HepG2 (cell line): ENCODE results near the gene SEC11A. TPM values are rescaled to one million over a fixed set of nuclear protein-coding genes. Genes with fewer than 3 reads are reported as not detected.
A peak's percentile ranks its signal among the peaks of the same experiment; 100 is the strongest.
"Not testable (repeated sequence)": the region's sequence is repeated elsewhere in the genome, so short reads cannot be mapped to it uniquely, and the experiment has no call there.

Source experiments
- ATAC-seq: fragments of 200-7000 bp; cut with Tn5 transposase; 3 replicates; pipeline ENCODE4 v1.9.1; 2020; ENCODE audit warnings: mild to moderate bottlenecking, moderate library complexity
- BruUV-seq: library from RNA; stranded (reverse); fragments of 400-500 nt; replicated peaks from 2 replicates; lab custom pipeline; 2021; lab: Mats Ljungman, UMichigan
- CTCF ChIA-PET: fragments of 300-600 bp; formaldehyde crosslinking; extraction: SDS; loops from one replicate; lab custom pipeline; 2021; ENCODE audit warnings: low total read pairs, inconsistent platforms, low intra/inter-chr PET ratio; lab: Yijun Ruan, JAX
- POLR2A ChIA-PET: fragments of 350-600 bp; sonication (Branson Sonifier 250); formaldehyde crosslinking; loops from one replicate; lab custom pipeline; 2020; ENCODE audit warnings: antibody characterized with exemption, inconsistent platforms; lab: Yijun Ruan, JAX
- DNase-seq: peaks from one replicate; pipeline ENCODE4 v3.0.0-alpha.2; 2015; ENCODE audit warnings: low spot score
- FAIRE-seq: peaks from 3 replicates; lab custom pipeline; 2011; peaks lifted over from hg19 to GRCh38; lab: Jason Lieb, UNC
- H2AFZ ChIP-seq: one replicate; pipeline ENCODE4 v1.6.1; 2011; ENCODE audit warnings: low read length, inconsistent platforms
- H3K27ac ChIP-seq: fragments of 300-600 bp; 3 replicates; pipeline ENCODE4 v1.8.0; 2011; ENCODE audit warnings: mixed run types, mild to moderate bottlenecking, mixed read lengths, low read length, inconsistent platforms; ENCODE audit not compliant: insufficient read depth; ENCODE audit errors: extremely low read length
- H3K27me3 ChIP-seq, 2 experiments: fragments of 200-600 bp in 1 of 2; 2 replicates in 1 of 2; 3 replicates in 1 of 2; pipeline versions ENCODE4 v1.6.0 to v1.8.0; 2011; ENCODE audit warnings: low read length in 2 of 2, mild to moderate bottlenecking in 2 of 2, moderate library complexity in 2 of 2, inconsistent platforms in 1 of 2; ENCODE audit not compliant: insufficient read depth in 2 of 2, control insufficient read depth in 1 of 2
- H3K36me3 ChIP-seq, 2 experiments: fragments of 200-600 bp in 1 of 2; replicated peaks in 1 of 2; 2 replicates in 1 of 2; 3 replicates in 1 of 2; pipeline versions ENCODE4 v1.5.1 to v1.8.0; 2011; ENCODE audit warnings: low read length in 2 of 2, inconsistent platforms in 1 of 2; ENCODE audit not compliant: insufficient read depth in 2 of 2, control insufficient read depth in 1 of 2
- H3K4me1 ChIP-seq: 2 replicates; pipeline ENCODE4 v1.5.1; 2012; ENCODE audit warnings: low read length, inconsistent platforms; ENCODE audit not compliant: insufficient read depth
- H3K4me2 ChIP-seq: 2 replicates; pipeline ENCODE4 v1.6.0; 2011; ENCODE audit warnings: low read depth, low read length, inconsistent platforms
- H3K4me3 ChIP-seq, 3 experiments: fragments of 200-600 bp in 1 of 3; sonication (generic), shearing (Covaris generic) in 1 of 3; replicated peaks in 1 of 3; 2 replicates each; pipeline ENCODE4 v1.5.1; 2011 to 2016; ENCODE audit warnings: low read length in 3 of 3, inconsistent platforms in 2 of 3, low read depth in 2 of 3, mild to moderate bottlenecking in 2 of 3, control low read depth in 1 of 3, mixed read lengths in 1 of 3; ENCODE audit not compliant: insufficient read depth in 1 of 3
- H3K79me2 ChIP-seq: one replicate; pipeline ENCODE4 v1.6.1; 2011; ENCODE audit warnings: low read length, inconsistent platforms; ENCODE audit not compliant: insufficient read depth
- H3K9ac ChIP-seq: 2 replicates; pipeline ENCODE4 v1.6.0; 2011; ENCODE audit warnings: mild to moderate bottlenecking, low read depth, low read length, inconsistent platforms; ENCODE audit not compliant: insufficient read depth
- H3K9me3 ChIP-seq: 2 replicates; pipeline ENCODE4 v1.5.1; 2012; ENCODE audit warnings: mild to moderate bottlenecking, low read length
- H4K20me1 ChIP-seq: 2 replicates; pipeline ENCODE4 v1.6.0; 2011; ENCODE audit warnings: inconsistent platforms, mild to moderate bottlenecking, low read length, moderate library complexity; ENCODE audit not compliant: insufficient read depth
- AGO1 ChIP-seq: fragments of 200-400 bp; formaldehyde crosslinking; IDR thresholded peaks from 2 replicates; pipeline ENCODE4 v1.6.1; 2017; ENCODE audit warnings: mild to moderate bottlenecking, low read depth, low read length, moderate library complexity; ENCODE audit not compliant: poor library complexity, severe bottlenecking
- BCL3 ChIP-seq: sonication (generic); formaldehyde crosslinking; IDR thresholded peaks from 2 replicates; pipeline ENCODE4 v1.5.1; 2020; ENCODE audit warnings: mild to moderate bottlenecking, missing genetic modification reagents, moderate library complexity
- CENPT ChIP-seq: sonication (generic); formaldehyde crosslinking; IDR thresholded peaks from 2 replicates; pipeline ENCODE4 v1.8.0; 2022; ENCODE audit warnings: low read depth, mild to moderate bottlenecking, moderate library complexity, missing genetic modification reagents
- CHD4 ChIP-seq: fragments of 200-600 bp; sonication (generic); IDR thresholded peaks from 2 replicates; pipeline ENCODE4 v1.7.0; 2017; ENCODE audit warnings: mild to moderate bottlenecking, low read length, borderline replicate concordance
- SETDB1 ChIP-seq: sonication (generic); formaldehyde crosslinking; IDR thresholded peaks from 2 replicates; pipeline ENCODE4 v1.5.1; 2020; ENCODE audit warnings: missing genetic modification reagents, mild to moderate bottlenecking, borderline replicate concordance
- TOE1 ChIP-seq: sonication (generic); formaldehyde crosslinking; IDR thresholded peaks from 2 replicates; pipeline ENCODE4 v1.4.0; 2020; ENCODE audit warnings: mild to moderate bottlenecking, missing genetic modification reagents
- ZNF432 ChIP-seq: sonication (generic); formaldehyde crosslinking; IDR thresholded peaks from 2 replicates; pipeline ENCODE4 v1.5.0; 2020; ENCODE audit warnings: missing genetic modification reagents, mild to moderate bottlenecking, borderline replicate concordance
- ZNF549 ChIP-seq: sonication (generic); formaldehyde crosslinking; IDR thresholded peaks from 2 replicates; pipeline ENCODE4 v1.5.0; 2020; ENCODE audit warnings: missing genetic modification reagents
- ZNF552 ChIP-seq: sonication (generic); formaldehyde crosslinking; IDR thresholded peaks from 2 replicates; pipeline ENCODE4 v1.9.0; 2022; ENCODE audit warnings: missing genetic modification reagents, mild to moderate bottlenecking, borderline replicate concordance
- ZNF674 ChIP-seq: sonication (generic); formaldehyde crosslinking; IDR thresholded peaks from 2 replicates; pipeline ENCODE4 v1.5.0; 2020; ENCODE audit warnings: low read depth, mild to moderate bottlenecking, missing genetic modification reagents
- WGBS: methylation state at CpG from one replicate; pipeline ENCODE4 v1.1.6; 2017; ENCODE audit warnings: low lambda C conversion rate; 5-methylcytosine and 5-hydroxymethylcytosine counted together
- in situ Hi-C: cut with HindIII; loops from 2 replicates; pipeline ENCODE4 v1.10.0; 2017; ENCODE audit warnings: low pct_unique_long_range_greater_than_20kb; ENCODE audit not compliant: extremely low pct_ligation_motif_present
- intact Hi-C: fragments of 100-400 bp; cut with micrococcal nuclease; formaldehyde crosslinking; loops from one replicate; pipeline ENCODE4 v1.10.0; 2022; ENCODE audit not compliant: unreplicated experiment
- polyA plus RNA-seq, 8 experiments: library from polyadenylated mRNA; depleted of rRNA in 3 of 8; stranded (reverse) in 7 of 8; unstranded in 1 of 8; fragments of >200 nt; fragmentation: Illumina TruSeq in 4 of 8; extraction: Trizol in 4 of 8; gene quantifications; 2 replicates each; pipeline versions ENCODE4 v1.2.1 to v1.2.3, GENCODE V29; 2011 to 2016; ENCODE audit warnings: low read depth in 4 of 8, missing spikeins in 1 of 8, mixed read lengths in 1 of 8; ENCODE audit not compliant: insufficient read depth in 1 of 8
- total RNA-seq, 5 experiments: library from RNA; depleted of rRNA; stranded (reverse); fragments of >200 nt; fragmentation: Illumina TruSeq; extraction: Trizol; gene quantifications; 2 replicates each; pipeline ENCODE4 v1.2.3, GENCODE V29; 2016; ENCODE audit warnings: low read depth in 1 of 5
- TF ChIP-seq, protein P1 (sequence below): sonication (generic); formaldehyde crosslinking; conservative IDR thresholded peaks from 2 replicates; pipeline ENCODE4 v1.8.0; 2022; ENCODE audit warnings: mild to moderate bottlenecking, moderate library complexity, missing genetic modification reagents
- TF ChIP-seq, protein P2 (sequence below): sonication (generic); formaldehyde crosslinking; IDR thresholded peaks from 2 replicates; pipeline ENCODE4 v1.4.0; 2020; ENCODE audit warnings: missing genetic modification reagents

Gene SEC11A
- total and polyA plus RNA-seq, 2 of the 13 experiments (the other 11 are each of a cell fraction or from before 2014, with no cell fraction given) = 141 to 230 TPM

GRCh38 chr15:84737005-84737404, 21.1 kb upstream of the SEC11A start (continued):
- TF ChIP-seq, protein P1, sequence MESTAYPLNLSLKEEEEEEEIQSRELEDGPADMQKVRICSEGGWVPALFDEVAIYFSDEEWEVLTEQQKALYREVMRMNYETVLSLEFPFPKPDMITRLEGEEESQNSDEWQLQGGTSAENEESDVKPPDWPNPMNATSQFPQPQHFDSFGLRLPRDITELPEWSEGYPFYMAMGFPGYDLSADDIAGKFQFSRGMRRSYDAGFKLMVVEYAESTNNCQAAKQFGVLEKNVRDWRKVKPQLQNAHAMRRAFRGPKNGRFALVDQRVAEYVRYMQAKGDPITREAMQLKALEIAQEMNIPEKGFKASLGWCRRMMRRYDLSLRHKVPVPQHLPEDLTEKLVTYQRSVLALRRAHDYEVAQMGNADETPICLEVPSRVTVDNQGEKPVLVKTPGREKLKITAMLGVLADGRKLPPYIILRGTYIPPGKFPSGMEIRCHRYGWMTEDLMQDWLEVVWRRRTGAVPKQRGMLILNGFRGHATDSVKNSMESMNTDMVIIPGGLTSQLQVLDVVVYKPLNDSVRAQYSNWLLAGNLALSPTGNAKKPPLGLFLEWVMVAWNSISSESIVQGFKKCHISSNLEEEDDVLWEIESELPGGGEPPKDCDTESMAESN = no peak
- no peak for TF ChIP-seq ZNF549 (CRISPR knock-in tag)
- TF ChIP-seq AGO1 = no peak
- TF ChIP-seq ZNF432 = no peak
- no peak for TF ChIP-seq CHD4

DNA sequence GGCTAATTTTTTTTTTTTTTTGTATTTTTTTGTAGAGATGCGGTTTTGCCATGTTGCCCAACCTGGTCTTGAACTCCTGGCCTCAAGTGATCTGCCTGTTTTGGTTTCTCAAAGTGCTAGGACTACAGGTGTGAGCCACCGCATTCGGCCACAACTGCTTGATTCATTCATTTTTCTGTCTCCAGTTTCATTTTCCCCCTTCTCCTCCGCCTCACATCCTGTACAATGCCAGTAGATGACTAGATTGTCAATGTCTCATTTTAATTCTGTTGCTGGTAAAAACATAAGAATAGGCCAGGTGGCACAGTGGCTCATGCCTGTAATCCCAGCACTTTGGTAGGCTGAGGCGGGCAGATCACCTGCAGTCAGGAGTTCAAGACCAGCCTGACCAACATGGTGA, 20.4 kb upstream of the SEC11A start:
- no peak for DNase-seq
- CTCF ChIA-PET = no interaction called here
- Histone ChIP-seq H3K27me3 (no peaks in the 10 kb centered on the region), H3K79me2 (no peaks in the 10 kb centered on the region), H3K4me3 (no peak overlapping the region), H3K27ac (no peak overlapping the region), H3K9me3 (no peaks in the 10 kb centered on the region), H3K4me1 (peaks cover 35% of the 10 kb centered on the region), H3K36me3 (no peaks in the 10 kb centered on the region), H2AFZ (no peak overlapping the region), H4K20me1 (no peaks in the 10 kb centered on the region), H3K9ac (no peak overlapping the region), H3K4me2 (no peak overlapping the region)
- in situ Hi-C loops = no loop called here
- no peak for ATAC-seq
- TF ChIP-seq BCL3 (CRISPR knock-in tag) (no peak), CENPT (no peak), SETDB1 (no peak), ZNF552 (no peak), ZNF674 (CRISPR knock-in tag) (no peak), TOE1 (no peak)
- TF ChIP-seq, protein P2, sequence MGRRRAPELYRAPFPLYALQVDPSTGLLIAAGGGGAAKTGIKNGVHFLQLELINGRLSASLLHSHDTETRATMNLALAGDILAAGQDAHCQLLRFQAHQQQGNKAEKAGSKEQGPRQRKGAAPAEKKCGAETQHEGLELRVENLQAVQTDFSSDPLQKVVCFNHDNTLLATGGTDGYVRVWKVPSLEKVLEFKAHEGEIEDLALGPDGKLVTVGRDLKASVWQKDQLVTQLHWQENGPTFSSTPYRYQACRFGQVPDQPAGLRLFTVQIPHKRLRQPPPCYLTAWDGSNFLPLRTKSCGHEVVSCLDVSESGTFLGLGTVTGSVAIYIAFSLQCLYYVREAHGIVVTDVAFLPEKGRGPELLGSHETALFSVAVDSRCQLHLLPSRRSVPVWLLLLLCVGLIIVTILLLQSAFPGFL = no peak
- WGBS = 96% methylated on average over 5 of the region's 5 CpGs
- FAIRE-seq = no peak
- POLR2A ChIA-PET = interaction anchor here (0.9 to 3.7 kb wide), 3 partner anchors 11 to 21 kb away, joined by 4 to 31 read pairs (median 7); partner anchors contain the start of gene SEC11A
- no TSS peak for BruUV-seq
- intact Hi-C loops = no loop called here

DNA sequence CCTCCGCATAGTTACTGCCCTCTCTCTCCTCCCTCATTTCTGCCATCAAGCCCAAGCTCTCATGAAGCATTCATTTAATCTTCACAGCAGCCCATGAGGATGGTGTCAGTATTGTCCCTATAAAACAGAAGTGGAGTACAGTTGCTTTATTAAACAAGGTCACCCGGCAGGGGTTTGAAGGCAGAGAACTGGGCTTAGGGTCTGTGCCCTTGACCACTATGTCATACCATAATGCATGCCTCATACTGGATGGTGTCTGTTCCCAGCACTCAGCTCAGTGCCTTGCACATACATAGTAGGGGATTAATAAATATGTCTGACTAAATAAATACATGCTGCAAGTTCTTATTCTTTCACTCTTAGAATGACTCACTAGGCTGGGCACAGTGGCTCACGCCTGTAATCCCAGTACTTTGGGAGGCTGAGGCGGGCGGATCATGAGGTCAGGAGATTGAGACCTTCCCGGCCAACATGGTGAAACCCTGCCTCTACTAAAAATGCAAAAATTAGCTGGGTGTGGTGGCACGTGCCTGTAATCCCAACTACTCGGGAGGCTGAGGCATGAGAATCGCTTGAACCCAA, 19.6 kb upstream of the SEC11A start:
- BruUV-seq = not testable (repeated sequence)

More for the DNA sequence above, 19.6 kb upstream of the SEC11A start:
- Histone ChIP-seq H3K4me3 (0 out of 6 replicates have a peak overlapping the region, but pooled peaks of 1 of the 3 experiments have one; percentile 19), H3K27ac (peak overlapping the region; percentile 17), H3K4me2 (peak overlapping the region; percentile 58), H3K4me1 (peaks cover 27% of the 10 kb centered on the region)
- H3K27me3 ChIP-seq, intact Hi-C loops, in situ Hi-C loops, H3K79me2 ChIP-seq, FAIRE-seq, H3K36me3 ChIP-seq, DNase-seq, H3K9me3 ChIP-seq, H2AFZ ChIP-seq, CTCF ChIA-PET, H3K9ac ChIP-seq, H4K20me1 ChIP-seq: not testable (repeated sequence)
- POLR2A ChIA-PET = interaction anchor here (0.9 to 3.7 kb wide), 6 partner anchors 12 to 82 kb away, joined by 4 to 31 read pairs (median 6); partner anchors contain the start of genes SEC11A and WDR73
- peak; percentile 58 for ATAC-seq
- 89% methylated on average over 9 of the region's 9 CpGs for WGBS
